KMS-11 (cell line): ENCODE results near the gene RPL35.

Source experiments
- H2AFZ ChIP-seq: fragments of 200-600 bp; sonication (generic); 2 replicates; pipeline ENCODE4 v1.6.1; 2016; ENCODE audit warnings: antibody characterized with exemption, mixed run types, low read depth
- H3K27ac ChIP-seq: fragments of 200-600 bp; sonication (generic); 2 replicates; pipeline ENCODE4 v1.6.1; 2016; ENCODE audit warnings: mild to moderate bottlenecking, mixed run types
- H3K27me3 ChIP-seq: fragments of 200-600 bp; sonication (generic); 2 replicates; pipeline ENCODE4 v1.6.1; 2017; ENCODE audit warnings: mild to moderate bottlenecking, low read depth, mixed run types, moderate library complexity; ENCODE audit not compliant: insufficient read depth
- H3K36me3 ChIP-seq: fragments of 200-600 bp; sonication (generic); 2 replicates; pipeline ENCODE4 v1.6.1; 2017; ENCODE audit warnings: mild to moderate bottlenecking, mixed run types; ENCODE audit not compliant: insufficient read depth
- H3K4me1 ChIP-seq: fragments of 200-600 bp; sonication (generic); 2 replicates; pipeline ENCODE4 v1.6.1; 2016; ENCODE audit warnings: mild to moderate bottlenecking, low read depth, mixed run types; ENCODE audit not compliant: poor library complexity, severe bottlenecking
- H3K4me2 ChIP-seq: fragments of 200-600 bp; sonication (generic); 2 replicates; pipeline ENCODE4 v1.7.0; 2016; ENCODE audit warnings: mild to moderate bottlenecking, mixed run types
- H3K4me3 ChIP-seq: fragments of 200-600 bp; sonication (generic); IDR thresholded peaks from 2 replicates; pipeline ENCODE4 v1.6.1; 2017; ENCODE audit warnings: low read depth, low read length, mixed read lengths; ENCODE audit not compliant: insufficient read depth
- H3K79me2 ChIP-seq: fragments of 200-600 bp; sonication (generic); 2 replicates; pipeline ENCODE4 v1.6.1; 2016; ENCODE audit warnings: low read depth, mixed run types; ENCODE audit not compliant: insufficient read depth
- H3K9ac ChIP-seq: fragments of 200-600 bp; sonication (generic); 2 replicates; pipeline ENCODE4 v1.6.1; 2016; ENCODE audit warnings: mild to moderate bottlenecking, mixed run types
- H4K20me1 ChIP-seq: fragments of 200-600 bp; sonication (generic); 2 replicates; pipeline ENCODE4 v1.6.1; 2016; ENCODE audit warnings: mild to moderate bottlenecking, mixed run types; ENCODE audit not compliant: insufficient read depth
- CTCF ChIP-seq: fragments of 200-600 bp; sonication (generic); conservative IDR thresholded peaks from 2 replicates; pipeline ENCODE4 v1.6.1; 2017; ENCODE audit warnings: low read depth, mild to moderate bottlenecking, antibody characterized with exemption, low read length, moderate library complexity, mixed read lengths

RPL35 gene

GRCh38 chr9:124829334-124829669 lies 32.5 kb downstream of the RPL35 start:
- Histone ChIP-seq H2AFZ (no peak overlapping the region), H3K4me2 (no peak overlapping the region), H3K9ac (no peak overlapping the region), H3K36me3 (no peaks in the 10 kb centered on the region), H3K4me3 (no peak overlapping the region), H3K79me2 (no peaks in the 10 kb centered on the region), H3K27ac (no peak overlapping the region), H4K20me1 (no peaks in the 10 kb centered on the region), H3K4me1 (no peaks in the 10 kb centered on the region), H3K27me3 (no peaks in the 10 kb centered on the region)
- no peak for TF ChIP-seq CTCF

- Histone ChIP-seq H4K20me1 (no peaks in the 10 kb centered on the region), H3K4me2 (no peak overlapping the region), H3K36me3 (no peaks in the 10 kb centered on the region), H3K79me2 (no peaks in the 10 kb centered on the region), H3K9ac (no peak overlapping the region), H3K4me3 (no peak overlapping the region), H3K4me1 (no peaks in the 10 kb centered on the region), H2AFZ (no peak overlapping the region), H3K27ac (no peak overlapping the region), H3K27me3 (no peaks in the 10 kb centered on the region)
- TF ChIP-seq CTCF: no peak
Observed at GRCh38 chr9:124828489-124829333, 33.0 kb downstream of the RPL35 start.

GRCh38 chr9:124820698-124821623 lies 40.8 kb downstream of the RPL35 start:
- no peaks in the 10 kb centered on the region for H3K27me3 ChIP-seq
- no peak overlapping the region for H3K4me2 ChIP-seq
- no peaks in the 10 kb centered on the region for H3K36me3 ChIP-seq
- no peak for TF ChIP-seq CTCF
- no peaks in the 10 kb centered on the region for H3K79me2 ChIP-seq
- H2AFZ ChIP-seq: no peak overlapping the region
- no peak overlapping the region for H3K9ac ChIP-seq
- H3K4me3 ChIP-seq: no peak overlapping the region
- H3K4me1 ChIP-seq: no peaks in the 10 kb centered on the region
- no peaks in the 10 kb centered on the region for H4K20me1 ChIP-seq
- H3K27ac ChIP-seq: no peak overlapping the region

- Histone ChIP-seq H2AFZ (no peak overlapping the region), H3K27ac (no peak overlapping the region), H4K20me1 (no peaks in the 10 kb centered on the region), H3K4me3 (no peak overlapping the region), H3K36me3 (no peaks in the 10 kb centered on the region), H3K27me3 (no peaks in the 10 kb centered on the region), H3K4me1 (no peaks in the 10 kb centered on the region), H3K4me2 (no peak overlapping the region), H3K9ac (no peak overlapping the region), H3K79me2 (no peaks in the 10 kb centered on the region)
- no peak for TF ChIP-seq CTCF
Observed at GRCh38 chr9:124818431-124819281, 43.1 kb downstream of the RPL35 start.
